ENCODE measurements around the gene FBXO44.

The FBXO44 gene

DNA sequence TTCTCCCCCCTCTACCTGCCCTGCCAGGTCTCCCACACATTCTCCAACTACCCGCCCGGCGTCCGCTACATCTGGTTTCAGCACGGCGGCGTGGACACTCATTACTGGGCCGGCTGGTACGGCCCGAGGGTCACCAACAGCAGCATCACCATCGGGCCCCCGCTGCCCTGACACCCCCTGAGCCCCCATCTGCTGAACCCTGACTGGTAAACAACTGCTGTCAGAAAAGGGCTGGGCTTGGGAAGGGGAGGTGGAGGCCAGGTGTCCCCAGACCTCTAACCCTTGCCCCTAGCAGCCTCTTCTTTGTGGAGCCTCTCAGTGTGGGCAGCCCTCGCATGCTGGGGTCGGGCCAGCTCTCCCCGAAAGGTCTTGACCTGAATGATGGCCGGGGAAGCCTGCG is 6.4 kb downstream of the FBXO44 start:
- DNase-seq: no peak

DNA sequence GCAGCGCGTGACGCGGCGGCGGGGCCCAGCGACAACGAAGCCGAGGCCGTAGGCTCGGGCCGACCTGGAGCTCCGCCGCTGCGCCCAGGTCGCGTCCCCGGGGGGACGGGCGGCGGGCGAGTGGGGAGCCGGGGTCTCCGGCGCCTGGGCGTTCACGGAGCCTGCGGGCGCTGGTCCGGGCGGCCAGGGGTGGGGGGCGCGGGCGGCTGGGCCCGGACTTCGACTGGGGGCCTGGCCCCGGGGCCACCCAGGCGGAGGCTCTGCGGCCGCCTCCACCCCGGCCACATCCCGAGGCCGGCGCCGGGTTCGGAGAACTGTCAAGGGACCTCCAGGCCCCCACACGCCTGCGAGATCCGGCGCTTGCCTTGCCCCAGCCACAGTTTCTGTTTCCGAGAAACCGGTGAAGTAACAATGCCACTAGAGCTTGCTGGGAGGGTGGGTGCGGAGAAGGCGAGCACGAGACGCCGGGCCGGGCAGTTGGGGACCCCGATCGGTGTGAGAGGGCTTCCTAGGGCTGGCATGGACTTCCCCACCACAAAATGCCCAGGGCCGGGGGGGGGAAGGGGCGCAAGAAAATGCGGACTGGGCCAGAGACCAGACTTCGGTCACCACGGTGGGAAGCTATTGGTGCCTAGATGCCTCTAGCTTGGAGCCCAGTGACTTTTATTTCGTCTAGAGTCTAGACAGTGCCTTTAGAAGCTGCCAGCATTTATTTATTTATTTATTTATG is 9.8 kb downstream of the FBXO44 start:
- DNase-seq: peak; percentile 79

DNA sequence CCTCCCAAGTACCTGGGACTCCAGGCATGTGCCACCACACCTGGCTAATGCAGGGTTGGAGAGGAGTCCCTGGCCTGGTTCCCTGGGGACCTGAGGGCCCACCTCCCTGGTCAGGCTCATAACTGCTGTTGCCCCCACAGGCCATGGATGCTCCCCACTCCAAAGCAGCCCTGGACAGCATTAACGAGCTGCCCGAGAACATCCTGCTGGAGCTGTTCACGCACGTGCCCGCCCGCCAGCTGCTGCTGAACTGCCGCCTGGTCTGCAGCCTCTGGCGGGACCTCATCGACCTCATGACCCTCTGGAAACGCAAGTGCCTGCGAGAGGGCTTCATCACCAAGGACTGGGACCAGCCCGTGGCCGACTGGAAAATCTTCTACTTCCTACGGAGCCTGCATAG is 13.8 kb downstream of the FBXO44 start:
- no peak for DNase-seq

DNA sequence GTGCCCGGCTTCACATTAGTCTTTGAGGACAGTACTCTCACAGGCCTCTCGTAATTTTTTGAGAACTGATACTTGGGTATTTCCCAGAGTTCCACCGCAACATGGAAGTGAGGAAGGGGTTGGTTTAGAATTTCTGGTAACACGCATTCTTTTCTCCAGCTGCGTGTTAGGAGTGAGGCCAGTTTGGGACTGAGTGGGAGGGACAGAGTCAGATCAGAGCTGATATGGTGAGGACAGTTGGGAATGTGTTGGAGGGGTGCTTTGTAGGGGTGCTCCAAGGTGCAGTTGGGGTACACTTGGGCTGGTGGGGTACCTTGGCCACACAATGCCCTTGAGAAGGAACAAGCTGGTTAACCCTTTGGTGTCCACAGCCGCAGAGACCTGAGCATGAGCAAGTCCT is 16.1 kb downstream of the FBXO44 start:
- DNase-seq: peak; percentile 76

DNA sequence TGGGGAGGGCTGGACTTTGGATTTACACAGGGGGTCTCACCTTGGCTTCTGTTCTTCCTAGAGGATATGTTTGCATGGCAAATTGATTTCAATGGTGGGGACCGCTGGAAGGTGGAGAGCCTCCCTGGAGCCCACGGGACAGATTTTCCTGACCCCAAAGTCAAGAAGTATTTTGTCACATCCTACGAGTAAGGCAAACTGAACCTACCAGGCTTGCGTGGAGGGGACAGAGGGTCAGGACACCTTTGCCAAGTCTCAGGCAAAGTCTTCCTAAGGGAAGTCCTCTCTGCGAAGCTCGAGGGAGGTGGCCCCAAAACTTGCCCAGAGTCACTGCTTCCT is 16.5 kb downstream of the FBXO44 start:
- DNase-seq: no peak

DNA sequence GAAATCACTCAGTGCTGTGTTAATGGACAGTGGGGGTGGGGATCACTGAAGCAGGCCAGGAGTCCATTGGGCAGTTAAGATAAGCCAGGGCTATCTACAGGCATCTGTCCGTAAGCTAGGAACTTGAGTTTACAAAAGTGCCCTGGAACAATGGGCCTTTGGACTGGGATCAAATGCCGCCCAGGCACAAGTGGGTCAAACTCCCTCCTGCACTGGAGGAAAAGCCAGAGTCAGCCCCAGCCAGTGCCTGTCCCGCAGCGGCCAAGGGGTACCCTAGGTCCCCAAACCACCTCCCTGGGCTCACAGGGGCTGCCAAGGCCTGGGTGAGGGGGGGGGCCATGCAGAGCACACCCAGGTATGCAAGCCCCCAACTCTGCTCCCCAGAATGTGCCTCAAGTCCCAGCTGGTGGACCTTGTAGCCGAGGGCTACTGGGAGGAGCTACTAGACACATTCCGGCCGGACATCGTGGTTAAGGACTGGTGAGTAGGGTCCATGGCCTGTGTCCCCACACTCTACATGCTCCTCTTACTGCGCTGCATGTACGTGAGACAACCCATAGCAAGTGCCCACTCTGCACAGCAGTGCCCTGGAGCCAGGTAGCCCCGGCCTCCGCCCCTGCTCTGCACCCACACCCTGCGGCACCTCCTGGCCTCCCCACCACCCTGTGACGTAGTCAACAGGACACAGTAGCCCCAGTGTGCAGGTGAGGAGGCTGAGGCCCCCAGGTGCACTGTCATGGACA is 17.0 kb downstream of the FBXO44 start:
- DNase-seq: no peak

DNA sequence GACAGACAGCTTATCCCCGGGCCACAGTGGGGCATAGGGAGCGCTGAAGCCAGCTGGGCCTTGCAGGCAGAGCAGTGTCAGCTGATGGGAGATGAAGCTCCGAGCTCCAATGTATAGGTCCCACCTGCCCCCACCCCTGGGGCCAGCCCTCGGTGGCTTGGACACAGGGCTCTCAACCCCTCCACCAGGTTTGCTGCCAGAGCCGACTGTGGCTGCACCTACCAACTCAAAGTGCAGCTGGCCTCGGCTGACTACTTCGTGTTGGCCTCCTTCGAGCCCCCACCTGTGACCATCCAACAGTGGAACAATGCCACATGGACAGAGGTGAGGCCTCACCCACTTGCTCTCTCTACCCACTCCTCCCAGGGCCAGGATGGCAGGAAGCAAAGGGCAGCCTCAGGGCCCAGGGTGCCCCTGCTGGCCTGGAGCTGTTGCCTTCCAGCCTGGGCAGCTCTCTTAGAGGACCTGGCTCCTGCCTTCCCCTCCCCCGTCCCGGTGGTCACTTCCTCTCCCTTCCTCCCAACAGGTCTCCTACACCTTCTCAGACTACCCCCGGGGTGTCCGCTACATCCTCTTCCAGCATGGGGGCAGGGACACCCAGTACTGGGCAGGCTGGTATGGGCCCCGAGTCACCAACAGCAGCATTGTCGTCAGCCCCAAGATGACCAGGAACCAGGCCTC is 18.6 kb downstream of the FBXO44 start:
- no peak for DNase-seq

DNA sequence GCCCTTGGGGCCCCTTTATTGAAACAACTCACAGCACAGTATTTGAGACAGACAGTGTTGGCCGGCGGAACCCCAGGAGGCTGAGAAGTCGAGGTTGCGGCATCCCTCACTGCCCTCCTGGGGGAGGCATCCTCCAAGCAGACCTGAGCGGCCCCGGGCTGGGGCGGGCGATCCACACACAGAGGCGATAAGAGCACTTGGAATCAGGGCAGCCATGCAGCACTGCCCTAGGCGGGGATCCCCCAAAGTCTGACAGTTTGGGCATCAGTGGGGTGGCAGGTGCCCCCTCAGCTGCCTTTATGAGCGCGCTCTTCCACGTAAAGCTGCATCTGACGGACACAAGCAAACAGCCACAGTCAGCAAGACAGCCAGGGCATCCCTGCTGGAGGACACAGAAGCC is 19.8 kb downstream of the FBXO44 start:
- DNase-seq: no peak

DNA sequence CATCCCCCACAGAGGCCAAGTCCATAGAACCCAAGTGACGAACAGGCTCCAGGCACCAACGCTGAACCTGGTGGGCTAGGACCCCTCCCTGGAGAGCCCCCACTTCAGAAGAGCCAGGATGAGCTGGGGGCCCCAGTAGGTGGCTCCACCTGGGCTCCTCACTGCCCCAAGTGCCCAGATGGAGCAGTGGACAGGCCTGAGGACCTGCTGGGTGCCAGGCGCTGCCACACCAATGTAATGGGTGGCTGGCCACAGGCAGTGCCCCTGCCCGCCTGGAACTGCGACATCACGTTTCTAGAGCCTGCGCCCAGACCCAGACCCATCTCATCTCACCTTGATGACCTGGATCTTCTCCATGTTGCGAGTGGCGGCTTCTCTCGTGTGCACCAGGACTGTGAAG is 20.6 kb downstream of the FBXO44 start:
- DNase-seq: no peak

DNA sequence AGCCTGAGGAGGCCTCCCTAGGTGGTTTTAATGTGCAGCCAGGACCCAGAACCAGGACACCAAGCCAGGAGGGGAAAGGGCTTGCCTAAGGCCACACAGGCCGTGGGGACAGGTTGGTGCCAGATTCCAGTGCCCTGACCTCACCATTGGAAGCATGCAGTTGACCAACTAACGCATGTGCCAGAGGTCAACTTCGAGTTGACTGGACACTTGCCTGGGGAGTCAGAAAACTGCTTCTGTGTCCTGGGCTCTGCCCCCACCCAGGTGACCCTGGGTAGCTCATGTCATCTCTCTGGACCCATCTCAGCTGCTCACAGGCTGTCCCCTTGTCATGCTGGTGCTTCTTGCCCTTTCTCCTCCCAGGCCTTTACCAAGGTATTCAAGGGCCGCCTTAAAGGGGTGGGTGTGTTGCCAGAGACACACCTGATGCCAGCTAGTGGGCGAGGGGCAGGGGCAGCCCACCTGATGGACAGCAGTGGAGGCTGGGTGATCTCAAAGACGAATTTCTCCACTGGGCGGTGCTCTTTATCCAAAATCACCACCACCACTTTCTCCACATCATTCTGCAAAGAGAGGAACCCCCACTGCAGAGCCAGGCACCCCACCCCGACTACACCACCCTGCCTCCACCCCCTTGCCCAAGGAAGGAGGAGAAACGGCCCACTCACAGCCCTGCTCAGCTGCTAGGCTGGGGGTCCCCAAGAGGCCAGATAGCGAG is 21.9 kb downstream of the FBXO44 start:
- no peak for DNase-seq

DNA sequence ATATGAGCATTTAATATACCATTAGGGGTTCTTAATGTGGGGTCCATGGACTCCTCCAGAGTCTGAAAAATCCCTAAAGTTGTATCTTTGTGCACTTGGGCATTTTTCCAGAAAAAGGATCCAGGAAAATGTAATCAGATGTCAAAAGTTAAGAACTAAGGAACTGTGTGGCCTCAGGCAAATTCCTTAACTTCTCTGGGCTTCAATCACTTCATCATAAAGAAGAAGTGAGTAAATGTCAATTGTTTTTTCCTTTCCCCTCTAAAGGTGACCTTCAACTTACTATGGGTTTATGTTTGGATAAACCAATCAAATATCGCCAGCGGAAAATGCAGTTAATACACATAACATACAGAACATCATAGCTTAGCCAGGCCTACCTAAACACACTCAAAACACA is 23.8 kb downstream of the FBXO44 start:
- no peak for DNase-seq

DNA sequence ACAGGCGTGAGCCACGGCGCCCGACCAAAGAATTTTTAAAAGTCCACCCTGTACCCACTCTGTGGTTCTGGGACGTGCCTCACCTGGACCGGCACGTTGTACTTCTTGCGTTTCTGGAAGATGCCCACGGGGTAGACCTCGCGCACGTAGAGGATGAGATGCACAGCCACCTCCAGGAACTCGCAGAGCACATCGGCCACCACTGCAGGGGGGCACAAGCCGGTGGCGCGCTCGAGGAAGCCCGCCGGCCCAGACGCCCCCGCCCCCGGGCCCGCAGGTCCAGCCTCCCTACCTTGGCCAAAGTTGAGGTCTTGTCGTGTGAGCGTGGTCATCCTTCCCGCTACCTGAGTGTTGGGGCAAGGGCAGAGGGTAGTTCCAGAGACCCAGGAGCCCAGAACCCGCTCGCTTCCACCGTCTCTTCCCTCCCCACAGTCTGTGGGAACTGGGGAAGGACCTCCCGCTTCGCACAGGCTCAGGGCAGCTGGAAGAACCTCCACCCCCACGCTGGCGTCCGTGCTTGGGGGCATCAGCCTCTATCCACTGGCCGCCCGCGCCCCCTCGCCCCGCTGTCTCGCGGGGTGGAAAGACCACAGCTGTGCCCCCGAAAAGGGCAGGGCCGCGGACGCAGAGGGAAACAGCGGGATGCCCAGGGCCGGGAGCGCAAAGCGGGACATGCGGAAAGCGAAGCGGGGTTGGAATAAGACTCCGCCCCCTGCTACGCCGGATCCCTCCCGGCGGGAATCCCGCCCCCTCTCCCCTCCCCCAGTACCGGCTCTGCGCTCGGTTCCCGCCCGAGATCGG is 25.8 kb downstream of the FBXO44 start:
- DNase-seq: no peak

DNA sequence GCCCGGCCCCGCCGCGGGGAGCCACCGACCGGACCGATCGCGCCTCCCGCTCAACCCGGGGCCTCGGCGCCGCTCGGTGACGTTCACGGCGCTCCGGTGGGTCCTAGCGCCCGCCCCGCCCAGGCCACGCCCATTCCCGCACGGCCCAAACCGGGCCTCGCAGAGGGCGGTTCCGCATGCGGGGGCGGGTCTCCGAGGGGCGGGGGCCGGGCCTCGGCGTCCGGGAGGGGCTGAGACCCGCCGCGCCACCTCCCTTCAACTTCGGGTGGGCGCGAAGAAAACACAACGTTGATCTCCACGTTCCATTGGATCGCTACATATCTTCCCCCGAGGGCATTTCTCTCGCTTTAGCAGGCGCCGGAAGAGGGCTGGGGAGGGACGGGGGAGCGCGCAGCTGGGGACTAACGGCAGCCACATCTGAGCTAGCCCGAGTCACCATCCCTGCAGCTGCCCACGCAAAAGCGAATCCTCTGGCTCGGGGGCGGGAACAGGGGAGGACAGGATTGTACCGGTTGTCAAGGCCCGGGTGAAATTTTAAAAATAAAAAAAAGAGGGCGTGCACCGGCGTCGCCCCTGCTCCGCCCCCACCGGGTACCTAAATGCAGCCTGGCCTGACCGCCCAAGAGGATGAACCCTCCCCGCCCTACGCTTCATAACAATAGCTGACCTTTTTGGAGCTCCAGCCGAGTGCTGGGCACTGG is 26.5 kb downstream of the FBXO44 start, which contains the start of gene MAD2L2:
MAD2L2 (minus strand) TSS at position 78 of the 701 bp plus-strand sequence. CDS start 547 bp downstream, outside the sequence.
- DNase-seq: peak; percentile 92

DNA sequence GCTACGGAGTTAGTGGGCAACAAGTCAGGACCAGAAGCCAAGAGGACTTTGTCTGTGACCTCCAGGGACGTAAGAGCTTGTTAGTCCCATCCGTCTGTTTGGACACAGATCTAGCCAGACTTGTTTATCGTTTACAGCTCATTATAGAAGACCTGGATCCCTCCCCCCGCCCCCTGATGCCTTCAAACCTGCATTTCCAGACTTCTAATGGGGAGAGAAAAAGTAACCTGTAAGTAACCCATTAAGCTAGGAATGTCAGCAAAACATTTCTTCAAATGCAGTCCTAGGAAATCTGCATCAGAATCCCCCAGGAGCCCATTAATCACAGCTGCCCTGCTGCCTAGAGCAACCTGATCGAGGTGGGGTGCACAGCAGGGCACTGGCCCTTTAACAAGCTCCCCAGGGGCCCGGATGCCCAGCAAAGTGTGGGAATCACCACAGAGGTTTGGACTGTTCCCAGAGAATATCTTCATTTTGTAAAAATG is 27.7 kb downstream of the FBXO44 start:
- DNase-seq: no peak

DNA sequence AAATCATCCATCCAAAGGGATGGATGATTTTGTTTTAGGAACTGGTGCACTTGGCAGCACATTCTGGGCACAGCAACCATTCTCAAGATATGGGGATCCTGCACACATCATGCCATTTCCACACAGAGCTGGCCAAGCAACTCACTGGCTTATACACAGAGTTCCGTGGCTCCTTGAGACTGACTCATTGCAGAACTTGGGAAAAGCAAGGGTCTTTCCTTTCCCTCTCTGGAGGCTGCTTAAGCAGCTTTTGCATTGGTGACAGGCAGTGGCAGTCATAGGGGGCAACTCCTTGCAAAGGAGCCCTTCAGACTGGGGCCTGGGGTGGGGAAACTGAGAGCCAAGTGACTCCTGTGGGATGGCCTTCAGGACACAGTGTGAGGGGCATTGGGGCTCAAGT is 28.1 kb downstream of the FBXO44 start:
- no peak for DNase-seq

DNA sequence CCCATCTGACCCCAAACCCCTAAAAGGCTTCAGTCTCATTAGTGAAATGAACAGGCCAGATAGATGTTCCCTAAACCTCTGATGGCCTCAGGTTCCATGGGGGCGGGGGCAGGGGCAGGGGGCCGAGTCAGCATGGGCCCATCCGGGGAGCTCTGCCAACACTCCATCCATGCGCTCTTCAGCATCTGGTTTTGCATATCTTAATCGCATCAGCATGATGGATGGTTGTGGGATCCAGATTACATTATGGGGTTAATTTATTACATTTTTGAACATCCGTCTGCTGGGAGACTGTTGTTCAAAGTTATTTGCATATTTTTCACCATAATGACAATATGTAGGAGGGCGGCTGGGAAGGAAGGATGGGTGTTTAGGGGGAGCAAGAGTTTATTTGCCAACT is 29.4 kb downstream of the FBXO44 start:
- no peak for DNase-seq

DNA sequence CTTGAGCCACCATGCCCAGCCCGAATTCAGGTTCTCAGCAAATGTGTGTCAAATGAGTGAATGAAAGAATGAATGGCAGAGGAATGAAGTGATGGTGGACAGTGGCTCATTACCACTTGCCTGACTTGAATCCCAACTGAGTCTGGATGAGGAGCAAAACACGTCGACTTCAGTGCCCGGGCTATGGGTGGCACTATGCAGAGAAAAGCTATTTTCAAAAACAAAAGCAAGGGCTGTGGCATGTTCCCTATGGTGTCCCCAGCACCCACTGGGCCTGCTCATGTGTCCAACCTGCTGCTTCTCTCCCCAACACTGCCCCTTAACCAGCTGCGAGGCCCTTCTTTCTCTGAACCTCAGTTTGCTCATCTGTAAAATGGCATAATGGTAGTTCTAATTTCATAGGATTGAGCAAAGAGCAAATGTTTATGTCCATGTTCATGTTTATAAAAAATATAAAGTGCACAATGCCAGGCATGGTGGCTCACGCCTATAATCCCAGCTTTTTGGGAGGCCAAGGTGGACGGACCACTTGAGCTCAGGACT is 30.6 kb downstream of the FBXO44 start:
- no peak for DNase-seq

DNA sequence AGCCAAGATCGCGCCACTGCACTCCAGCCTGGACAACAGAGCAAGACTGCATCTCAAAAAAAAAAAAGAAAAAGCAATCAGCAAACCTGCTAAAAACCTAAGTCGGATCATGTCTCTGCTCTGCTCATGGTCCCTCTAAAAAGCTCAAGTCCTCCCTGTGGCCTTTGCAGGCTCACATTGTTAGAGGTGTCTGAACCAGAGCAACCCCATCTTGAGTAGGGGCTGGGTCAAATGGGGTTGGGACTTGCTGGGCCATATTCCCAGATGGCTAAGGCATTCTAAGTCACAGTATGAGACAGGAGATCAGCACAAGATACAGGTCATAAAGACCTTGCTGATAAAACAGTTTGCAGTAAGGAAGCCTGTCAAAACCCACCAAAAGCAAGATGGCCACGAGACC is 33.8 kb downstream of the FBXO44 start:
- no peak for DNase-seq

DNA sequence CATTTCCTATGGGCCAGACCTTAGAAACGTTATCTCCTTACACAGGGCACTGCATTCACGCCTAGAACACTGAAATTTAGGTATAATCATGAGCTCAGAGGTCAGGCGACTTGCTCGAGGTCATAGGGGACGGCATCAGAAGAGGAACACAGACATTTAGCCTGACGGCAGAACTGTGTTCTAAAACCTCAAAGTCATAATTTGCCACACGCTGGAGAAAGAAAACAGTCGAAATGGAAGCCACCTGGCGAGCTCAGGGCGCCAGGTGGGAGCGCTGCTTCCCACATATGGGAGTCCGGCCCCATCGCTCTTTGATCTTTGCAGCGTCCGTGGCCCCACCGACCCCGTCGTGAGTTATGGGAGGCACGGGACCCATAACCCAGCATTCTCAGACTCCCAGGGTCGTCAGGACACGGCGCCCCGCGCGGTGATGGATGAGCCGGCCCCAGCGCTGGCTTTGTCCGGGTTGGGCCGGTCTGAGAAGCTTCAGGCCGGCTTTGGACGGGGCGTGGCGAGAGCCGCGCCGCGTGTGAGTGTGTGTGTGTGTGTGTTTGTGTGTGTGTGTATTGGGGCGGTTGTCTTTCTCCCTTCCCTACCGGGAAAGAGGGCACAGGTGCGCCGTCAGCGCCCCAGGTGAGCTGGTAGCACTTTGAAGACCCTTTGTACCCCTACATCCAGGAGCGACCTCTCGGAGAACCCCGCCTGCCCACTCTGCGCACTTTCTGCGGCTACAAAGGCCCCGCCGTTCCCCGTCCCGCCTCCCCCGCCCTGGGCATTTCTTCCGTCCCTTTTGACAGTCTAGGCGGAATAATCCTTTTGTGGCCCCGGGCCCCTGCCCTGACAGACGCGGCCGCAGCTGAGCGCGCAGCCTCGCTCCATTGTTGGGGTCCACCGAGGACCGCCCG is 36.0 kb downstream of the FBXO44 start:
- DNase-seq: peak; percentile 43

DNA sequence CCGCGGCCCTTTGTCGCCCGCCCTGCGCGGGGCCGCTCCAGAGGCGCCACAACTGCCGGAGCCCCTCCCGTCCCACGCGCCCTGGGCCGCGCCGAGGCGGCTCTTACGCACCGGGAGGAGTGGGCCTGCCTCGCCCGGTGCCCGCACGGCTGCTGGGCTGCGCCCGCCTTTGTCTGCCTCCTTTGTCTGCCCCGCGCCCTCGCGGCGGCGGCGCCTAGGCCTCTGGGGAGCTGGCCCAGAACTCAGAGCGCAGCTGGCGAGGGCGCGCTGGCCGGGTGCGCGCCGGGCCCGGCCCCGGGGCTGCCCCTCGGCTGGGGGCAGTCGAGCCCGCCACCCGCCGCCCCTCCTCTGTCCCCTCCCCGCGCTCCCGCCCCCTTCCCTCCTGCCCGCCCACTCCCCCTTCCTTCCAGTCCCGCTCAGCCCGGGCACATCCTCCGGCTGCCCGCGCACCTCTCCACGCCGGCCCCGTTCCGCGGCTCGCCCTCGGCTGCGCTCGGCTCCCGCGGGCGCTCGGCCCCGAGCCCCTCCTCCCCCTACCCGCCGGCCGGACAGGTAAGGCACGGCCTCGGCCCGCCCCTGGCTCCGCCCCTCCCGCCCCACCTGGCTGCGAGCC is 36.7 kb downstream of the FBXO44 start, which contains the start of gene DRAXIN:
DRAXIN (plus strand) TSS at position 409 of the 613 bp plus-strand sequence. CDS start 14,549 bp downstream, outside the sequence.
- DNase-seq: no peak
